Measurements from ENCODE around the gene CCNDBP1. TPM values are rescaled to one million over a fixed set of nuclear protein-coding genes. Genes with fewer than 3 reads are reported as not detected.

The CCNDBP1 gene
- total RNA-seq, 1 donor from 2014 or later: 43.1 TPM

DNA sequence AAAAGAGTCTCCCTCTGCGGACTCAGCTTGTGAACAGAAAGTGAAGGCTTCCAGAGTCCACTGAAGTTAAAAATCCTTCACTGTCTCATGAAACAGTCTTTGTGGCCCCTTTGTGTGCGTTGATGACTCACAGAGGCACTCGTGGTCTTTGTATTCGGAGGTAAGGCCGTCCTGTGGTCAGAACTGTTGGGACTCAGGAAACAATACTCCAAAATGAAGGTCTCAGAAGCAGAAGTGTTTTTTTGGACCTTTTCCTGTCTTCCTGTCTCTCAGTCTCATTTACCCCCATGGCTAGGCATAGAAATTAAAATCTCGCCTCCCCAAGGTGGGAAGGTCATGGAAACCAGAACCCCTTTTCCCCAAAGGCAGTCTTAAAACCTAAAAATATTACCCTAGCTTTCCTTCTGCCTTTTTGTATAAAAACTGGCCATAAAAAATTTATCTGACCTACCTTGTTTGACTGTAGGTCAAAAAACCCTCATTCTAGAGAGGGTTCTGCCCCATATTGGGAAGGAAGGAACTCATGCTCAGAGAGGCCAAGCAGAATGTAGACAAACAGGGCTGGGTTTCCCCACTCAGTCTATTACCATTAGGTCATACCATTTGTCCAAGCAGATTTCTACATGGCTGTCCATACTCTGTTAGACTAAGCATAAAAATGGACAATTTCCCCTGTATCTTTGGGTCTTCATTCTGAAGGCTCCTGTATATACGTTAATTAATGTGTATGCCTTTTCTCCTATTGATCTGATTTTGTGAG is 54.7 kb downstream of the CCNDBP1 start:
- H3K4me1 Mint-ChIP-seq: no peaks in the 10 kb centered on the region
- no peak for DNase-seq (ENCODE audit: low spot score)
- no peak overlapping the region for H3K4me3 Mint-ChIP-seq
- Histone ChIP-seq H3K4me3 (no peak overlapping the region), H4K20me1 (ENCODE audit: low read depth) (no peaks in the 10 kb centered on the region), H3K9ac (no peak overlapping the region), H3K79me2 (ENCODE audit: low read depth) (no peaks in the 10 kb centered on the region), H2AFZ (replicated peaks) (no peak overlapping the region), H3K4me2 (no peak overlapping the region), H3K36me3 (no peaks in the 10 kb centered on the region), H3K9me3 (ENCODE audit: low read depth) (no peaks in the 10 kb centered on the region), H3K27ac (no peak overlapping the region), H3K27me3 (no peaks in the 10 kb centered on the region), H3K4me1 (no peaks in the 10 kb centered on the region), H3F3A (ENCODE audit: low read depth) (no peaks in the 10 kb centered on the region)
- no peak overlapping the region for H3K27ac Mint-ChIP-seq
- TF ChIP-seq EZH2 (IDR thresholded peaks at IDR 0.05) (no peak), EZH2phosphoT487 (IDR thresholded peaks at IDR 0.05) (no peak)
- TF ChIP-seq, protein P1, sequence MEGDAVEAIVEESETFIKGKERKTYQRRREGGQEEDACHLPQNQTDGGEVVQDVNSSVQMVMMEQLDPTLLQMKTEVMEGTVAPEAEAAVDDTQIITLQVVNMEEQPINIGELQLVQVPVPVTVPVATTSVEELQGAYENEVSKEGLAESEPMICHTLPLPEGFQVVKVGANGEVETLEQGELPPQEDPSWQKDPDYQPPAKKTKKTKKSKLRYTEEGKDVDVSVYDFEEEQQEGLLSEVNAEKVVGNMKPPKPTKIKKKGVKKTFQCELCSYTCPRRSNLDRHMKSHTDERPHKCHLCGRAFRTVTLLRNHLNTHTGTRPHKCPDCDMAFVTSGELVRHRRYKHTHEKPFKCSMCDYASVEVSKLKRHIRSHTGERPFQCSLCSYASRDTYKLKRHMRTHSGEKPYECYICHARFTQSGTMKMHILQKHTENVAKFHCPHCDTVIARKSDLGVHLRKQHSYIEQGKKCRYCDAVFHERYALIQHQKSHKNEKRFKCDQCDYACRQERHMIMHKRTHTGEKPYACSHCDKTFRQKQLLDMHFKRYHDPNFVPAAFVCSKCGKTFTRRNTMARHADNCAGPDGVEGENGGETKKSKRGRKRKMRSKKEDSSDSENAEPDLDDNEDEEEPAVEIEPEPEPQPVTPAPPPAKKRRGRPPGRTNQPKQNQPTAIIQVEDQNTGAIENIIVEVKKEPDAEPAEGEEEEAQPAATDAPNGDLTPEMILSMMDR (IDR thresholded peaks at IDR 0.05): no peak
- H3K9me3 Mint-ChIP-seq: no peaks in the 10 kb centered on the region
- no peaks in the 10 kb centered on the region for H3K36me3 Mint-ChIP-seq
- H3K27me3 Mint-ChIP-seq (ENCODE audit: insufficient read depth, low read depth): peaks cover 5% of the 10 kb centered on the region

DNA sequence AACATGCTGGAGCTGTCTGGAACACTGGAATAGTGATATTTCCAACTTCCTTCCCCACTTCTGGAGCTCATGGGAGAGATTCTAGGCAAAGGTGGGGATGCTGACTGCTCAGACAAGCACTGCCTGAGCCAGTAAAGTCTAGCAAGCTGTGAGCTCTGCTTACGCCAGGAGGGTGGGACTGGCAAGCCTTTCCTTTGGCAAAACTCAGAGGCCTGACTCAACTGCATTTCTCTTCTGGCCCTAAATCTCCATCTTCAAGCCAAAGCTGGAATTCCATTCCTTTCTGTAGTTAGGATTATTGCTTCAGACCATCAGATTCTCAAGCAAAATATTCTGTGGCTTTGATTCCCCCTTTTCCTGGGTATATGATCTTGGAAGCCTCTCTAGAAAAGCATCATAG is 55.9 kb downstream of the CCNDBP1 start:
- TF ChIP-seq EZH2 (IDR thresholded peaks at IDR 0.05) (no peak), EZH2phosphoT487 (IDR thresholded peaks at IDR 0.05) (no peak)
- TF ChIP-seq, protein P1 (IDR thresholded peaks at IDR 0.05): no peak
- H3K9me3 ChIP-seq (ENCODE audit: low read depth): no peaks in the 10 kb centered on the region
- H3K4me2 ChIP-seq: no peak overlapping the region
- no peak overlapping the region for H3K4me3 Mint-ChIP-seq
- H3K27ac Mint-ChIP-seq: no peak overlapping the region
- H3K4me1 ChIP-seq: no peaks in the 10 kb centered on the region
- DNase-seq (ENCODE audit: low spot score): no peak
- H3K4me3 ChIP-seq: no peak overlapping the region
- no peaks in the 10 kb centered on the region for H3K9me3 Mint-ChIP-seq
- H3K27me3 ChIP-seq: no peaks in the 10 kb centered on the region
- no peaks in the 10 kb centered on the region for H4K20me1 ChIP-seq (ENCODE audit: low read depth)
- H3K4me1 Mint-ChIP-seq: no peaks in the 10 kb centered on the region
- no peaks in the 10 kb centered on the region for H3K36me3 ChIP-seq
- no peaks in the 10 kb centered on the region for H3F3A ChIP-seq (ENCODE audit: low read depth)
- H3K79me2 ChIP-seq (ENCODE audit: low read depth): no peaks in the 10 kb centered on the region
- no peak overlapping the region for H3K9ac ChIP-seq
- H2AFZ ChIP-seq (replicated peaks): no peak overlapping the region
- H3K27ac ChIP-seq: no peak overlapping the region
- peaks cover 2% of the 10 kb centered on the region for H3K27me3 Mint-ChIP-seq (ENCODE audit: insufficient read depth, low read depth)
- H3K36me3 Mint-ChIP-seq: no peaks in the 10 kb centered on the region

DNA sequence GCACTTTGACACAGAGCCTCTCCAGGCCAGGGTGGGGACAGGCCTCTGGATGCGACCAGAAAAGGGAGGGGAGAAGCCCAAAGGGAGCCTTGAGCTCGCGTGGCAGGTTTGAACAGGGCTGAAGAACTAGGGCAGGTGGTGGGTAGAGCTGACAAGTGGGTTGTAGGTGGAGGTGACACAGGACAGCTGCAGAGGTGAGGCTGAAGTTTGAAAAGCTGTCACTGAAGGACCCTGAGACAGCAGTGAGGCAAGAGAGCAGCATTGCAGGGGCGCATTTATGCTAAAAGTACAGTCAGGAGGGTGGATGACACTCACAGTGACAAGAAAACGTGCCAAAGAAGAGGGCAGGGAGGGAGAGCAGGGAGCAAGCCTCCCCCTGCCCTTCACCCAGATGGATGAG is 57.4 kb downstream of the CCNDBP1 start:
- Mint-ChIP-seq H3K4me3 (no peak overlapping the region), H3K9me3 (no peaks in the 10 kb centered on the region), H3K36me3 (no peaks in the 10 kb centered on the region), H3K4me1 (no peaks in the 10 kb centered on the region), H3K27ac (no peak overlapping the region), H3K27me3 (ENCODE audit: insufficient read depth, low read depth) (peaks cover 2% of the 10 kb centered on the region)
- Histone ChIP-seq H3K36me3 (no peaks in the 10 kb centered on the region), H3K9ac (no peak overlapping the region), H2AFZ (replicated peaks) (no peak overlapping the region), H3K27ac (no peak overlapping the region), H3F3A (ENCODE audit: low read depth) (no peaks in the 10 kb centered on the region), H3K9me3 (ENCODE audit: low read depth) (no peaks in the 10 kb centered on the region), H3K4me3 (no peak overlapping the region), H3K27me3 (no peaks in the 10 kb centered on the region), H3K4me1 (no peaks in the 10 kb centered on the region), H3K4me2 (no peak overlapping the region), H3K79me2 (ENCODE audit: low read depth) (no peaks in the 10 kb centered on the region), H4K20me1 (ENCODE audit: low read depth) (no peaks in the 10 kb centered on the region)
- TF ChIP-seq EZH2 (IDR thresholded peaks at IDR 0.05): no peak
- TF ChIP-seq, protein P1 (IDR thresholded peaks at IDR 0.05): no peak
- no peak for TF ChIP-seq EZH2phosphoT487 (IDR thresholded peaks at IDR 0.05)
- no peak for DNase-seq (ENCODE audit: low spot score)
